GM12892 (cell line): ENCODE measurements around the gene CAPN12.
A peak's percentile ranks its signal among the peaks of the same experiment; 100 is the strongest.

Experiments
- POLR2A ChIP-seq: IDR thresholded peaks from 2 replicates; pipeline ENCODE4 v1.6.1; 2011; ENCODE audit warnings: low read depth, low read length, control low read depth
- POLR2AphosphoS5 ChIP-seq: IDR thresholded peaks from 2 replicates; pipeline ENCODE4 v1.6.1; 2011; ENCODE audit warnings: low read depth, low read length, control low read depth

DNA sequence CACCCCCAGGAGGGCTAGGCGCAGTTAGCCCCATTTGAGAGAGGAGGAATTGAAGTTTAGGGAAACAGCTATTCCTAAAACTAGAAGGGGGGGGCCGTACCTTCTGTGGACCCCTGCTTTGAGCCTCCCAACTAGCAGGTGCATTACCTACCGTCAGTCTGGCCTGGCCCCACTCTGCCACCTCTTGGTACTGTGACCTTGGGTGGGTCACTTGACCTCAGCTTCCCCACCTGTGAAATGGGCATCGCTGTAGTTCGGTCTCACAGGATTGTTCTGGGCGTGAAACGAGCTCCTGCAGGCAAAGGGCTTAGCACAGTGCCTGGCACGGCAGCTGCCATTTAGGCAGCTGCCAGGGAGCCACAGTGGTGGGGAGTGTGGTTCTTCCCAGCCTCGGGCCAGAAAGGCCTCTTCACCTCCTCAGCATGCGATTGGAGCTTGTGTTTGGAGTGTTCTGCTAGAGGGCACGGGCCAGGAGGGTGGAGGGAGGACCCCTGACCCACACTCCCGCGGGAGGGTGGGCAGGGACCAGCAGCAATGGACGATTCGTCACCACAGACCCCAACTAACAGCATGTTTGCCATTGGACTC lies 32.0 kb downstream of the CAPN12 start:
- TF ChIP-seq POLR2AphosphoS5, result no peak
- TF ChIP-seq POLR2A, result 0 out of 2 replicates have a peak, but pooled peaks have one; percentile 20
